H1 (cell line): ENCODE results near the gene GARIN3. TPM values are rescaled to one million over a fixed set of nuclear protein-coding genes. Genes with fewer than 3 reads are reported as not detected.

Source experiments
- CTCF ChIA-PET: fragments of 300-600 bp; sonication (Branson Sonifier 250); formaldehyde crosslinking; loops from one replicate; lab custom pipeline; 2021; ENCODE audit not compliant: partially characterized antibody; lab: Charles Lee
- POLR2A ChIA-PET: fragments of 300-600 bp; sonication (Branson Sonifier 250); formaldehyde crosslinking; loops from one replicate; lab custom pipeline; 2021; ENCODE audit warnings: inconsistent platforms; ENCODE audit not compliant: partially characterized antibody; lab: Charles Lee
- DNase-seq, 2 experiments: peaks; one replicate each; pipeline versions ENCODE4 v3.0.0 to v3.0.0-alpha.2; 2010 to 2022; ENCODE audit warnings: low spot score in 2 of 2, low read depth in 1 of 2, mixed read lengths in 1 of 2
- FAIRE-seq: peaks from 2 replicates; lab custom pipeline; 2011; peaks lifted over from hg19 to GRCh38; lab: Jason Lieb, UNC
- H2AFZ ChIP-seq: 2 replicates; pipeline ENCODE4 v1.8.1; 2012; ENCODE audit warnings: low read length, inconsistent platforms
- H2AK5ac ChIP-seq: 2 replicates; pipeline ENCODE4 v1.6.1; 2013; ENCODE audit warnings: low read depth, low read length
- H2BK120ac ChIP-seq: replicated peaks from 2 replicates; pipeline ENCODE3; 2013; ENCODE audit warnings: low read depth, low read length, inconsistent platforms
- H2BK12ac ChIP-seq: 2 replicates; pipeline ENCODE4 v1.6.1; 2013; ENCODE audit warnings: low read depth, low read length
- H2BK15ac ChIP-seq: 2 replicates; pipeline ENCODE4 v1.6.1; 2013; ENCODE audit warnings: low read length
- H2BK20ac ChIP-seq: 2 replicates; pipeline ENCODE4 v1.6.1; 2013; ENCODE audit warnings: low read length
- H2BK5ac ChIP-seq: 2 replicates; pipeline ENCODE4 v1.6.1; 2013; ENCODE audit warnings: low read depth, low read length
- H3K14ac ChIP-seq: 2 replicates; pipeline ENCODE4 v1.6.1; 2013; ENCODE audit warnings: inconsistent platforms; ENCODE audit not compliant: insufficient read length
- H3K18ac ChIP-seq: 2 replicates; pipeline ENCODE4 v1.6.1; 2013; ENCODE audit warnings: low read length; ENCODE audit errors: extremely low read depth
- H3K23ac ChIP-seq: 2 replicates; pipeline ENCODE4 v1.6.1; 2013; ENCODE audit warnings: inconsistent platforms; ENCODE audit not compliant: insufficient read length
- H3K23me2 ChIP-seq: 2 replicates; pipeline ENCODE4 v1.6.1; 2013; ENCODE audit warnings: low read depth, low read length
- H3K27ac ChIP-seq: 2 replicates; pipeline ENCODE4 v1.6.1; 2011; ENCODE audit warnings: low read depth, low read length, inconsistent platforms
- H3K27me3 ChIP-seq, 4 experiments: replicated peaks in 1 of 4; 1 replicate in 1 of 4; 2 replicates in 3 of 4; pipeline versions ENCODE4 v1.6.1 to v1.8.1; 2011 to 2013; ENCODE audit warnings: low read length in 3 of 4, mild to moderate bottlenecking in 3 of 4, inconsistent platforms in 2 of 4, mixed read lengths in 2 of 4, moderate library complexity in 1 of 4; ENCODE audit not compliant: control insufficient read depth in 3 of 4, insufficient read depth in 3 of 4; ENCODE audit errors: extremely low read depth in 1 of 4
- H3K36me3 ChIP-seq, 4 experiments: 2 replicates each; pipeline versions ENCODE4 v1.6.1 to v1.8.1; 2011 to 2013; ENCODE audit warnings: mild to moderate bottlenecking in 4 of 4, low read length in 3 of 4, moderate library complexity in 2 of 4, control low read depth in 1 of 4, inconsistent platforms in 1 of 4; ENCODE audit not compliant: insufficient read depth in 4 of 4, control insufficient read depth in 2 of 4
- H3K4ac ChIP-seq: replicated peaks from 2 replicates; pipeline ENCODE3; 2013; ENCODE audit warnings: low read length, low read depth, mixed read lengths, inconsistent platforms; ENCODE audit not compliant: insufficient read length
- H3K4me1 ChIP-seq, 4 experiments: replicated peaks in 1 of 4; 1 replicate in 1 of 4; 2 replicates in 3 of 4; pipeline versions ENCODE4 v1.6.1 to v1.8.1; 2011 to 2013; ENCODE audit warnings: low read length in 3 of 4, inconsistent platforms in 2 of 4, mixed read lengths in 1 of 4; ENCODE audit not compliant: insufficient read depth in 4 of 4, control insufficient read depth in 3 of 4
- H3K4me2 ChIP-seq, 2 experiments: 2 replicates each; pipeline versions ENCODE4 v1.6.1 to v1.8.1; 2011 to 2013; ENCODE audit warnings: low read depth in 2 of 2, low read length in 2 of 2, control low read depth in 1 of 2, inconsistent platforms in 1 of 2, mild to moderate bottlenecking in 1 of 2; ENCODE audit not compliant: insufficient read depth in 1 of 2
- H3K4me3 ChIP-seq, 4 experiments: fragments of 200-600, 300-600 bp in 1 of 4; sonication (generic), shearing (Covaris generic), sonication (Bioruptor Twin) in 1 of 4; 2 replicates each; pipeline versions ENCODE4 v1.5.1 to v1.8.1; 2011 to 2016; ENCODE audit warnings: low read length in 4 of 4, low read depth in 3 of 4, control low read depth in 2 of 4, inconsistent platforms in 2 of 4, mild to moderate bottlenecking in 2 of 4, mixed read lengths in 1 of 4, moderate library complexity in 1 of 4; ENCODE audit not compliant: insufficient read depth in 2 of 4; ENCODE audit errors: extremely low read depth in 1 of 4
- H3K56ac ChIP-seq: replicated peaks from 2 replicates; pipeline ENCODE3; 2013; ENCODE audit warnings: low read depth, mild to moderate bottlenecking, mixed read lengths, low read length, inconsistent platforms; ENCODE audit not compliant: insufficient read length
- H3K79me1 ChIP-seq: 2 replicates; pipeline ENCODE4 v1.6.1; 2013; ENCODE audit warnings: low read depth, low read length, control low read depth
- H3K79me2 ChIP-seq, 2 experiments: 2 replicates each; pipeline versions ENCODE4 v1.6.1 to v1.8.1; 2012 to 2013; ENCODE audit warnings: low read length in 2 of 2, mild to moderate bottlenecking in 2 of 2, inconsistent platforms in 1 of 2; ENCODE audit not compliant: insufficient read depth in 2 of 2, control insufficient read depth in 1 of 2
- H3K9ac ChIP-seq, 4 experiments: replicated peaks in 1 of 4; 1 replicate in 1 of 4; 2 replicates in 3 of 4; pipeline versions ENCODE4 v1.6.1 to v1.8.1; 2011 to 2013; ENCODE audit warnings: low read depth in 3 of 4, low read length in 3 of 4, control low read depth in 2 of 4, mild to moderate bottlenecking in 2 of 4, moderate library complexity in 2 of 4, inconsistent platforms in 1 of 4; ENCODE audit errors: extremely low read depth in 1 of 4
- H3K9me3 ChIP-seq, 2 experiments: 2 replicates each; pipeline versions ENCODE4 v1.6.1 to v1.8.1; 2012 to 2013; ENCODE audit warnings: mild to moderate bottlenecking in 2 of 2, moderate library complexity in 2 of 2, control low read depth in 1 of 2, inconsistent platforms in 1 of 2, low read depth in 1 of 2, low read length in 1 of 2, mixed read lengths in 1 of 2; ENCODE audit not compliant: insufficient read depth in 2 of 2
- H4K20me1 ChIP-seq, 2 experiments: replicated peaks in 1 of 2; 2 replicates each; pipeline versions ENCODE3 to v1.8.1; 2011 to 2013; ENCODE audit warnings: inconsistent platforms in 2 of 2, low read length in 2 of 2, mild to moderate bottlenecking in 1 of 2; ENCODE audit not compliant: insufficient read depth in 2 of 2, control insufficient read depth in 1 of 2
- H4K5ac ChIP-seq: 2 replicates; pipeline ENCODE4 v1.6.1; 2013; ENCODE audit warnings: low read length, low read depth, mixed read lengths, inconsistent platforms; ENCODE audit not compliant: insufficient read length
- H4K8ac ChIP-seq: 2 replicates; pipeline ENCODE4 v1.8.0; 2013; ENCODE audit warnings: mild to moderate bottlenecking, moderate library complexity, low read length, inconsistent platforms; ENCODE audit not compliant: insufficient read depth; ENCODE audit errors: extremely low read depth
- H4K91ac ChIP-seq: replicated peaks from 2 replicates; pipeline ENCODE3; 2013; ENCODE audit warnings: low read length, mixed read lengths, inconsistent platforms; ENCODE audit not compliant: insufficient read length
- BACH1 ChIP-seq: IDR thresholded peaks from 2 replicates; pipeline ENCODE4 v1.6.1; 2012; ENCODE audit warnings: low read length, improper control_type of control experiment
- CREB1 ChIP-seq: IDR thresholded peaks from 2 replicates; pipeline ENCODE4 v1.6.1; 2012; ENCODE audit warnings: inconsistent platforms
- CTBP2 ChIP-seq: IDR thresholded peaks from 2 replicates; pipeline ENCODE4 v1.7.0; 2011; ENCODE audit warnings: borderline replicate concordance, mild to moderate bottlenecking, moderate library complexity, mixed read lengths, low read length; ENCODE audit not compliant: insufficient read depth, insufficient read length
- EGR1 ChIP-seq: IDR thresholded peaks from 2 replicates; pipeline ENCODE4 v1.6.1; 2011; ENCODE audit warnings: low read depth, low read length, borderline replicate concordance
- EZH2 ChIP-seq: fragments of 200-600 bp; sonication (generic); IDR thresholded peaks from 2 replicates; pipeline ENCODE4 v1.7.1; 2012; ENCODE audit warnings: low read depth, mild to moderate bottlenecking, moderate library complexity, low read length, inconsistent platforms; ENCODE audit not compliant: severe bottlenecking
- HDAC6 ChIP-seq: IDR thresholded peaks from one replicate; pipeline ENCODE4 v1.7.1; 2012; ENCODE audit warnings: low read depth, mild to moderate bottlenecking, inconsistent platforms, low read length, moderate library complexity
- POLR2A ChIP-seq, 2 experiments: IDR thresholded peaks; 1 replicate in 1 of 2; 2 replicates in 1 of 2; pipeline ENCODE4 v1.6.1; 2011; ENCODE audit warnings: low read depth in 2 of 2, low read length in 2 of 2, mild to moderate bottlenecking in 2 of 2; ENCODE audit errors: control extremely low read depth in 1 of 2
- POLR2AphosphoS5 ChIP-seq: IDR thresholded peaks from 2 replicates; pipeline ENCODE4 v1.6.1; 2011; ENCODE audit warnings: low read depth, low read length
- POU5F1 ChIP-seq: IDR thresholded peaks from 2 replicates; pipeline ENCODE4 v1.6.1; 2011; ENCODE audit warnings: low read depth, mild to moderate bottlenecking, low read length, moderate library complexity
- RAD21 ChIP-seq, 2 experiments: IDR thresholded peaks in 1 of 2; conservative IDR thresholded peaks in 1 of 2; 2 replicates each; pipeline ENCODE4 v1.6.1; 2011; ENCODE audit warnings: low read depth in 2 of 2, low read length in 2 of 2, improper control_type of control experiment in 1 of 2, inconsistent platforms in 1 of 2, mild to moderate bottlenecking in 1 of 2, moderate library complexity in 1 of 2
- SIRT6 ChIP-seq: IDR thresholded peaks from one replicate; pipeline ENCODE4 v1.7.1; 2012; ENCODE audit warnings: low read length, inconsistent platforms
- SP2 ChIP-seq: IDR thresholded peaks from 2 replicates; pipeline ENCODE4 v1.6.1; 2012; ENCODE audit warnings: mild to moderate bottlenecking, low read length, inconsistent platforms
- TEAD4 ChIP-seq: IDR thresholded peaks from 2 replicates; pipeline ENCODE4 v1.6.1; 2012; ENCODE audit warnings: low read depth, low read length, inconsistent platforms, mixed read lengths
- ZNF274 ChIP-seq: IDR thresholded peaks from 2 replicates; pipeline ENCODE4 v1.7.0; 2012; ENCODE audit warnings: low read length, borderline replicate concordance; ENCODE audit errors: extremely low read depth
- polyA plus RNA-seq, 7 experiments: library from polyadenylated mRNA; depleted of rRNA in 3 of 7; stranded (reverse) in 5 of 7; unstranded in 2 of 7; fragments of >200 nt in 5 of 7; fragments of 200-250 nt in 2 of 7; gene quantifications; 1 replicate in 5 of 7; 2 replicates in 1 of 7; 4 replicates in 1 of 7; pipeline versions ENCODE4 v1.2.1 to v1.2.3, GENCODE V29; 2011 to 2013; ENCODE audit warnings: missing spikeins in 2 of 7, mixed read lengths in 2 of 7
- total RNA-seq: library from RNA; stranded (reverse); fragmentation: NEBNext Ultra II Directional; extraction: Animal tissue kit (Norgen Biotek cat#: 25700); gene quantifications from 2 replicates; pipeline ENCODE4 v1.2.1, GENCODE V29; 2021
- TF ChIP-seq, protein P1 (sequence below): IDR thresholded peaks from 2 replicates; pipeline ENCODE4 v1.6.1; 2011; ENCODE audit warnings: low read depth, mild to moderate bottlenecking, low read length; ENCODE audit not compliant: insufficient read depth

GARIN3 gene
- total and polyA plus RNA-seq, 2 of the 8 experiments (the other 6 are each of a cell fraction or from before 2014, with no cell fraction given), result not detected

DNA sequence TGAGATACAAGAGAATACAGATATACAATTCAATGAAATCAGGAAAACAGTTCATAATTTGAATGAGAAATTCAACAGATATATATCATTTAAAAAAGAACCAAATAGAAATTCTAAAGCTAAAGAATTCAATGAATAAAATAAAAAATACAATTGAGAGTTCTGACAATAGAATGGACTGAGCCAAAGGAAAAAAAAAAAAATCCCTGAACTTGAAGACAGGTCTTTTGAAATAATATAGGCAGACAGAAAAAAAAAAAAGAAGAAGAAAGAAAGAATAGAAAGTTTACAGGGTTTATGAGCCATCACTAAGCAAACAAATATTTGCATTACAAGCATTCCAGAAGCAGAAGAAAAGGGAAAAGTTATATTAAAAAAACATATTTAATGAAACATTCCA is 44.4 kb downstream of the GARIN3 start:
- no peak overlapping the region for H3K4me2 ChIP-seq
- H4K8ac ChIP-seq, result no peak overlapping the region
- CTCF ChIA-PET, result interaction anchor here (0.6 to 1.0 kb wide), 2 partner anchors 10 to 256 kb away, joined by 3 read pairs; no protein-coding TSS in a partner anchor
- H3K56ac ChIP-seq, result no peak overlapping the region
- no peak overlapping the region for H3K4me3 ChIP-seq
- no peak overlapping the region for H2BK15ac ChIP-seq
- H3K27me3 ChIP-seq, result no peaks in the 10 kb centered on the region
- no peak overlapping the region for H2BK12ac ChIP-seq
- H3K9me3 ChIP-seq, result no peaks in the 10 kb centered on the region
- H3K4me1 ChIP-seq, result no peaks in the 10 kb centered on the region; a peak in 1 of 7 replicates
- no peak overlapping the region for H4K5ac ChIP-seq
- POLR2A ChIA-PET, result no interaction called here
- no peak overlapping the region for H3K4ac ChIP-seq
- no peaks in the 10 kb centered on the region for H3K36me3 ChIP-seq
- no peak overlapping the region for H2AFZ ChIP-seq
- H2BK5ac ChIP-seq, result no peak overlapping the region
- no peak for TF ChIP-seq CREB1
- TF ChIP-seq RAD21 (IDR thresholded peaks at IDR 0.05 in 1 of 2, conservative IDR thresholded peaks at IDR 0.05 in 1 of 2; ENCODE audit: low read depth in 2 of 2, low read length in 2 of 2), result no peak
- TF ChIP-seq HDAC6, result no peak
- no peak for TF ChIP-seq TEAD4
- no peak for TF ChIP-seq BACH1
- TF ChIP-seq POU5F1, result no peak
- TF ChIP-seq ZNF274, result no peak
- TF ChIP-seq, protein P1, sequence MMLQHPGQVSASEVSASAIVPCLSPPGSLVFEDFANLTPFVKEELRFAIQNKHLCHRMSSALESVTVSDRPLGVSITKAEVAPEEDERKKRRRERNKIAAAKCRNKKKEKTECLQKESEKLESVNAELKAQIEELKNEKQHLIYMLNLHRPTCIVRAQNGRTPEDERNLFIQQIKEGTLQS, result no peak
- TF ChIP-seq SP2, result no peak
- no peak for TF ChIP-seq EZH2
- no peak for TF ChIP-seq SIRT6
- TF ChIP-seq POLR2AphosphoS5, result no peak
- TF ChIP-seq CTBP2, result no peak
- no peak for TF ChIP-seq POLR2A (IDR thresholded peaks at IDR 0.05; ENCODE audit: control extremely low read depth in 1 of 2, low read depth in 2 of 2, low read length in 2 of 2)
- no peak for TF ChIP-seq EGR1
- no peak for FAIRE-seq
- no peak overlapping the region for H2BK20ac ChIP-seq
- no peak overlapping the region for H4K91ac ChIP-seq
- no peak overlapping the region for H2BK120ac ChIP-seq
- no peaks in the 10 kb centered on the region for H3K79me2 ChIP-seq
- no peak overlapping the region for H3K23ac ChIP-seq
- H3K18ac ChIP-seq, result no peak overlapping the region
- no peak overlapping the region for H2AK5ac ChIP-seq
- no peaks in the 10 kb centered on the region for H3K79me1 ChIP-seq
- H3K23me2 ChIP-seq, result no peaks in the 10 kb centered on the region
- no peak overlapping the region for H3K27ac ChIP-seq
- no peak for DNase-seq
- no peak overlapping the region for H3K14ac ChIP-seq
- no peaks in the 10 kb centered on the region for H4K20me1 ChIP-seq
- no peak overlapping the region for H3K9ac ChIP-seq
